Measurements from ENCODE around the gene CDC42. TPM values are rescaled to one million over a fixed set of nuclear protein-coding genes. Genes with fewer than 3 reads are reported as not detected.
A peak's percentile ranks its signal among the peaks of the same experiment; 100 is the strongest.

CDC42 gene
- total and polyA plus RNA-seq, 2 experiments from 2014 or later: 119 to 184 TPM

DNA sequence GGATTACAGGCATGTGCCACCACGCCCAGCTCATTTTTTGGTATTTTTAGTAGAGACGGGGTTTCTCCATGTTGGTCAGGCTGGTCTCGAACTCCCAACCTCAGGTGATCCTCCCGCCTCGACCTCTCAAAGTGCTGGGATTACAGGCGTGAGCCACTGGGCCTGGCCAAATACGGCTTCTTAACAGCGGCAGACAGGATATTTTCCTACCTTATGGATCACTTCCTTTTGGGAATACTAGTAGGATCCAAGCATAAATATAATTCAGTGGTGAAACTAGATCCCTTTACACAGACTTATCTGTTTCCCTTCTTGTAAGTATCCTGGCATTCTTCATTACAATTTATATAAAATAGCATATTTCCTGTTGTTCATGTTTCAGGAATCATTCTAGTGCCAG lies 49.5 kb downstream of the CDC42 start (continued):
- TF ChIP-seq, protein P1, sequence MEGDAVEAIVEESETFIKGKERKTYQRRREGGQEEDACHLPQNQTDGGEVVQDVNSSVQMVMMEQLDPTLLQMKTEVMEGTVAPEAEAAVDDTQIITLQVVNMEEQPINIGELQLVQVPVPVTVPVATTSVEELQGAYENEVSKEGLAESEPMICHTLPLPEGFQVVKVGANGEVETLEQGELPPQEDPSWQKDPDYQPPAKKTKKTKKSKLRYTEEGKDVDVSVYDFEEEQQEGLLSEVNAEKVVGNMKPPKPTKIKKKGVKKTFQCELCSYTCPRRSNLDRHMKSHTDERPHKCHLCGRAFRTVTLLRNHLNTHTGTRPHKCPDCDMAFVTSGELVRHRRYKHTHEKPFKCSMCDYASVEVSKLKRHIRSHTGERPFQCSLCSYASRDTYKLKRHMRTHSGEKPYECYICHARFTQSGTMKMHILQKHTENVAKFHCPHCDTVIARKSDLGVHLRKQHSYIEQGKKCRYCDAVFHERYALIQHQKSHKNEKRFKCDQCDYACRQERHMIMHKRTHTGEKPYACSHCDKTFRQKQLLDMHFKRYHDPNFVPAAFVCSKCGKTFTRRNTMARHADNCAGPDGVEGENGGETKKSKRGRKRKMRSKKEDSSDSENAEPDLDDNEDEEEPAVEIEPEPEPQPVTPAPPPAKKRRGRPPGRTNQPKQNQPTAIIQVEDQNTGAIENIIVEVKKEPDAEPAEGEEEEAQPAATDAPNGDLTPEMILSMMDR (conservative IDR thresholded peaks at IDR 0.05; ENCODE audit: low read depth in 2 of 2): no peak
- TF ChIP-seq, protein P2, sequence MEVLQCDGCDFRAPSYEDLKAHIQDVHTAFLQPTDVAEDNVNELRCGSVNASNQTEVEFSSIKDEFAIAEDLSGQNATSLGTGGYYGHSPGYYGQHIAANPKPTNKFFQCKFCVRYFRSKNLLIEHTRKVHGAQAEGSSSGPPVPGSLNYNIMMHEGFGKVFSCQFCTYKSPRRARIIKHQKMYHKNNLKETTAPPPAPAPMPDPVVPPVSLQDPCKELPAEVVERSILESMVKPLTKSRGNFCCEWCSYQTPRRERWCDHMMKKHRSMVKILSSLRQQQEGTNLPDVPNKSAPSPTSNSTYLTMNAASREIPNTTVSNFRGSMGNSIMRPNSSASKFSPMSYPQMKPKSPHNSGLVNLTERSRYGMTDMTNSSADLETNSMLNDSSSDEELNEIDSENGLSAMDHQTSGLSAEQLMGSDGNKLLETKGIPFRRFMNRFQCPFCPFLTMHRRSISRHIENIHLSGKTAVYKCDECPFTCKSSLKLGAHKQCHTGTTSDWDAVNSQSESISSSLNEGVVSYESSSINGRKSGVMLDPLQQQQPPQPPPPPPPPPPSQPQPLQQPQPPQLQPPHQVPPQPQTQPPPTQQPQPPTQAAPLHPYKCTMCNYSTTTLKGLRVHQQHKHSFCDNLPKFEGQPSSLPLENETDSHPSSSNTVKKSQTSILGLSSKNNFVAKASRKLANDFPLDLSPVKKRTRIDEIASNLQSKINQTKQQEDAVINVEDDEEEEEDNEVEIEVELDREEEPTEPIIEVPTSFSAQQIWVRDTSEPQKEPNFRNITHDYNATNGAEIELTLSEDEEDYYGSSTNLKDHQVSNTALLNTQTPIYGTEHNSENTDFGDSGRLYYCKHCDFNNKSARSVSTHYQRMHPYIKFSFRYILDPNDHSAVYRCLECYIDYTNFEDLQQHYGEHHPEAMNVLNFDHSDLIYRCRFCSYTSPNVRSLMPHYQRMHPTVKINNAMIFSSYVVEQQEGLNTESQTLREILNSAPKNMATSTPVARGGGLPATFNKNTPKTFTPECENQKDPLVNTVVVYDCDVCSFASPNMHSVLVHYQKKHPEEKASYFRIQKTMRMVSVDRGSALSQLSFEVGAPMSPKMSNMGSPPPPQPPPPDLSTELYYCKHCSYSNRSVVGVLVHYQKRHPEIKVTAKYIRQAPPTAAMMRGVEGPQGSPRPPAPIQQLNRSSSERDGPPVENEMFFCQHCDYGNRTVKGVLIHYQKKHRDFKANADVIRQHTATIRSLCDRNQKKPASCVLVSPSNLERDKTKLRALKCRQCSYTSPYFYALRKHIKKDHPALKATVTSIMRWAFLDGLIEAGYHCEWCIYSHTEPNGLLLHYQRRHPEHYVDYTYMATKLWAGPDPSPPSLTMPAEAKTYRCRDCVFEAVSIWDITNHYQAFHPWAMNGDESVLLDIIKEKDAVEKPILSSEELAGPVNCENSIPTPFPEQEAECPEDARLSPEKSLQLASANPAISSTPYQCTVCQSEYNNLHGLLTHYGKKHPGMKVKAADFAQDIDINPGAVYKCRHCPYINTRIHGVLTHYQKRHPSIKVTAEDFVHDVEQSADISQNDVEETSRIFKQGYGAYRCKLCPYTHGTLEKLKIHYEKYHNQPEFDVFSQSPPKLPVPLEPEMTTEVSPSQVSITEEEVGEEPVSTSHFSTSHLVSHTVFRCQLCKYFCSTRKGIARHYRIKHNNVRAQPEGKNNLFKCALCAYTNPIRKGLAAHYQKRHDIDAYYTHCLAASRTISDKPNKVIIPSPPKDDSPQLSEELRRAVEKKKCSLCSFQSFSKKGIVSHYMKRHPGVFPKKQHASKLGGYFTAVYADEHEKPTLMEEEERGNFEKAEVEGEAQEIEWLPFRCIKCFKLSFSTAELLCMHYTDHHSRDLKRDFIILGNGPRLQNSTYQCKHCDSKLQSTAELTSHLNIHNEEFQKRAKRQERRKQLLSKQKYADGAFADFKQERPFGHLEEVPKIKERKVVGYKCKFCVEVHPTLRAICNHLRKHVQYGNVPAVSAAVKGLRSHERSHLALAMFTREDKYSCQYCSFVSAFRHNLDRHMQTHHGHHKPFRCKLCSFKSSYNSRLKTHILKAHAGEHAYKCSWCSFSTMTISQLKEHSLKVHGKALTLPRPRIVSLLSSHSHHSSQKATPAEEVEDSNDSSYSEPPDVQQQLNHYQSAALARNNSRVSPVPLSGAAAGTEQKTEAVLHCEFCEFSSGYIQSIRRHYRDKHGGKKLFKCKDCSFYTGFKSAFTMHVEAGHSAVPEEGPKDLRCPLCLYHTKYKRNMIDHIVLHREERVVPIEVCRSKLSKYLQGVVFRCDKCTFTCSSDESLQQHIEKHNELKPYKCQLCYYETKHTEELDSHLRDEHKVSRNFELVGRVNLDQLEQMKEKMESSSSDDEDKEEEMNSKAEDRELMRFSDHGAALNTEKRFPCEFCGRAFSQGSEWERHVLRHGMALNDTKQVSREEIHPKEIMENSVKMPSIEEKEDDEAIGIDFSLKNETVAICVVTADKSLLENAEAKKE (CRISPR knock-in tag; IDR thresholded peaks at IDR 0.05): no peak

DNA sequence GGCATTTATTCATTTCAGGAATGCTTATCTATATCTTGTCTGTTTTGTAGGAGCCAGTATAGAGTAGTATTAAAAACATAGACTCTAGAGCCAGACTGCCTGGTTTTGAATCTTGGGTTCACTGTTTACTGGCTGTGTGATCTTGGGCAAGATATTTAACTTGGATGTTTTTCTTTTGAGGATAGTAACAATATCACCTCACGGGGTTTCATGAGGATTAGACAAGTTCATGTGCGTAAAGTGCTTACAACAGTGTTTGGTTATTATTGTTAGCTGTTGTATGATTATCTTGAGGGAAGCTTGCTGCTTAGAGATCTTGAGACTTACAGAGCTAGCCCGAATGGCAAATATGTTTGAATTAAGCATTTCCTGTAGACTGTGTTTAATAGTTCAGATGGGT lies 50.2 kb downstream of the CDC42 start:
- Histone ChIP-seq H3K27me3 (ENCODE audit: insufficient read depth) (no peaks in the 10 kb centered on the region), H3K4me3 (no peak overlapping the region), H3F3A (replicated peaks; ENCODE audit: low read depth) (no peaks in the 10 kb centered on the region), H3K9me2 (ENCODE audit: insufficient read depth) (no peaks in the 10 kb centered on the region), H4K20me1 (replicated peaks; ENCODE audit: insufficient read depth) (peaks cover 3% of the 10 kb centered on the region; the same call in 1 of the 2 replicates), H2AFZ (no peak overlapping the region), H3K79me2 (replicated peaks; ENCODE audit: insufficient read depth) (peaks cover 35% of the 10 kb centered on the region), H3K27ac (ENCODE audit: low read depth) (peak overlapping the region; percentile 1; the same call in 1 of the 2 replicates), H3K36me3 (ENCODE audit: insufficient read depth) (peaks cover 4% of the 10 kb centered on the region; the same call in 1 of the 2 replicates), H3K4me2 (no peak overlapping the region), H3K4me1 (ENCODE audit: insufficient read depth) (no peaks in the 10 kb centered on the region; the same call in 1 of the 2 replicates)
- peaks cover 12% of the 10 kb centered on the region for H3K4me1 Mint-ChIP-seq
- DNase-seq (ENCODE audit: low spot score): no peak
- no peak for ATAC-seq
- no peaks in the 10 kb centered on the region for H3K9me3 Mint-ChIP-seq
- H3K4me3 Mint-ChIP-seq: no peak overlapping the region
- peaks cover under 1% of the 10 kb centered on the region; the same call in 1 of the 3 replicates for H3K36me3 Mint-ChIP-seq (ENCODE audit: low read depth)
- no peaks in the 10 kb centered on the region for H3K27me3 Mint-ChIP-seq (ENCODE audit: insufficient read depth, low read depth, poor library complexity)
- H3K27ac Mint-ChIP-seq: no peak overlapping the region
- no peak for TF ChIP-seq STAT1 (IDR thresholded peaks at IDR 0.05; ENCODE audit: unreplicated experiment)
- TF ChIP-seq ZNF114 (CRISPR knock-in tag; IDR thresholded peaks at IDR 0.05): no peak
- no peak for TF ChIP-seq JUNB (IDR thresholded peaks at IDR 0.05; ENCODE audit: unreplicated experiment)
- no peak for TF ChIP-seq EZH2phosphoT487 (IDR thresholded peaks at IDR 0.05; ENCODE audit: unreplicated experiment)
- no peak for TF ChIP-seq EZH2 (IDR thresholded peaks at IDR 0.05; ENCODE audit: low read depth, unreplicated experiment)
- TF ChIP-seq CREB1 (CRISPR knock-in tag; IDR thresholded peaks at IDR 0.05; ENCODE audit: low read depth): no peak
- TF ChIP-seq ZNF331 (CRISPR knock-in tag; IDR thresholded peaks at IDR 0.05; ENCODE audit: low read depth): no peak
- TF ChIP-seq NANOG (IDR thresholded peaks at IDR 0.05; ENCODE audit: borderline replicate concordance): no peak
